ENCODE data around the gene ZNF577. TPM values are rescaled to one million over a fixed set of nuclear protein-coding genes. Genes with fewer than 3 reads are reported as not detected.

The ZNF577 gene
- total RNA-seq, 1 experiment from 2014 or later: 5.4 TPM

- no peaks in the 10 kb centered on the region for H3K79me2 ChIP-seq (ENCODE audit: low read depth)
- H3K4me3 ChIP-seq: no peak overlapping the region
- H3K4me2 ChIP-seq: no peak overlapping the region
- no peaks in the 10 kb centered on the region for H3K4me1 ChIP-seq (replicated peaks; ENCODE audit: insufficient read depth)
- ChIA-PET CTCF (no interaction called here), POLR2A (ENCODE audit: unreplicated experiment) (no interaction called here)
- H4K20me1 ChIP-seq (ENCODE audit: insufficient read depth): no peaks in the 10 kb centered on the region
- BruUV-seq (replicated peaks): no TSS peak
- no peak for DNase-seq
- TF ChIP-seq CTCF (conservative IDR thresholded peaks at IDR 0.05): no peak
- TF ChIP-seq EZH2 (IDR thresholded peaks at IDR 0.05; ENCODE audit: low read depth): no peak
- no peak overlapping the region for H3K27ac ChIP-seq
- intact Hi-C loops (cut with micrococcal nuclease; ENCODE audit: unreplicated experiment): no loop called here
- H3K36me3 ChIP-seq (ENCODE audit: low read depth): no peaks in the 10 kb centered on the region
- peaks cover 4% of the 10 kb centered on the region; the same call in 1 of the 2 replicates for H3K27me3 ChIP-seq (ENCODE audit: insufficient read depth, low read depth)
- H2AFZ ChIP-seq: no peak overlapping the region
- no peaks in the 10 kb centered on the region; the same call in 1 of the 2 replicates for H3K9me2 ChIP-seq (ENCODE audit: insufficient read depth)
- no peaks in the 10 kb centered on the region for H3F3A ChIP-seq (ENCODE audit: insufficient read depth, low read depth)
- no peaks in the 10 kb centered on the region for H3K9me3 ChIP-seq (ENCODE audit: insufficient read depth, low read depth)
Observed at GRCh38 chr19:51824281-51825005, 63.3 kb downstream of the ZNF577 start.

GRCh38 chr19:51822946-51823345, 64.8 kb downstream of the ZNF577 start:
- Histone ChIP-seq H3K9me2 (ENCODE audit: insufficient read depth) (no peaks in the 10 kb centered on the region; the same call in 1 of the 2 replicates), H4K20me1 (ENCODE audit: insufficient read depth) (no peaks in the 10 kb centered on the region), H3K9me3 (ENCODE audit: insufficient read depth, low read depth) (no peaks in the 10 kb centered on the region), H3K79me2 (ENCODE audit: low read depth) (no peaks in the 10 kb centered on the region), H3F3A (ENCODE audit: insufficient read depth, low read depth) (no peaks in the 10 kb centered on the region), H3K27ac (no peak overlapping the region), H2AFZ (no peak overlapping the region), H3K4me1 (replicated peaks; ENCODE audit: insufficient read depth) (no peaks in the 10 kb centered on the region), H3K36me3 (ENCODE audit: low read depth) (no peaks in the 10 kb centered on the region), H3K4me2 (no peak overlapping the region), H3K27me3 (ENCODE audit: insufficient read depth, low read depth) (peaks cover 4% of the 10 kb centered on the region; the same call in 1 of the 2 replicates), H3K4me3 (no peak overlapping the region)
- no TSS peak for BruUV-seq (replicated peaks)
- no peak for DNase-seq
- no peak for TF ChIP-seq EZH2 (IDR thresholded peaks at IDR 0.05; ENCODE audit: low read depth)
- CTCF ChIA-PET: no interaction called here
- intact Hi-C loops (cut with micrococcal nuclease; ENCODE audit: unreplicated experiment): no loop called here
- POLR2A ChIA-PET (ENCODE audit: unreplicated experiment): no interaction called here

GRCh38 chr19:51822325-51822724, 65.4 kb downstream of the ZNF577 start:
- H4K20me1 ChIP-seq (ENCODE audit: insufficient read depth): no peaks in the 10 kb centered on the region
- intact Hi-C loops (cut with micrococcal nuclease; ENCODE audit: unreplicated experiment): no loop called here
- no peak overlapping the region for H3K4me3 ChIP-seq
- peak in 1 of 2 experiments; percentile 45 for DNase-seq
- H3K9me3 ChIP-seq (ENCODE audit: insufficient read depth, low read depth): no peaks in the 10 kb centered on the region
- CTCF ChIA-PET: no interaction called here
- H2AFZ ChIP-seq: no peak overlapping the region
- POLR2A ChIA-PET (ENCODE audit: unreplicated experiment): no interaction called here
- no peaks in the 10 kb centered on the region for H3K79me2 ChIP-seq (ENCODE audit: low read depth)
- peaks cover 4% of the 10 kb centered on the region; the same call in 1 of the 2 replicates for H3K27me3 ChIP-seq (ENCODE audit: insufficient read depth, low read depth)
- no peaks in the 10 kb centered on the region for H3K36me3 ChIP-seq (ENCODE audit: low read depth)
- H3K4me2 ChIP-seq: no peak overlapping the region
- TF ChIP-seq CTCF (conservative IDR thresholded peaks at IDR 0.05): no peak
- no peak for TF ChIP-seq EZH2 (IDR thresholded peaks at IDR 0.05; ENCODE audit: low read depth)
- no peak overlapping the region for H3K27ac ChIP-seq
- no peaks in the 10 kb centered on the region; the same call in 1 of the 2 replicates for H3K9me2 ChIP-seq (ENCODE audit: insufficient read depth)
- H3K4me1 ChIP-seq (replicated peaks; ENCODE audit: insufficient read depth): no peaks in the 10 kb centered on the region
- no peaks in the 10 kb centered on the region for H3F3A ChIP-seq (ENCODE audit: insufficient read depth, low read depth)
- BruUV-seq (replicated peaks): no TSS peak
